NCI-H82 (cell line): ENCODE data around the gene CD200.

Source experiments
- DNase-seq: peaks from one replicate; lab custom pipeline; 2025; lab: John Stamatoyannopoulos, UW

The CD200 gene

DNA sequence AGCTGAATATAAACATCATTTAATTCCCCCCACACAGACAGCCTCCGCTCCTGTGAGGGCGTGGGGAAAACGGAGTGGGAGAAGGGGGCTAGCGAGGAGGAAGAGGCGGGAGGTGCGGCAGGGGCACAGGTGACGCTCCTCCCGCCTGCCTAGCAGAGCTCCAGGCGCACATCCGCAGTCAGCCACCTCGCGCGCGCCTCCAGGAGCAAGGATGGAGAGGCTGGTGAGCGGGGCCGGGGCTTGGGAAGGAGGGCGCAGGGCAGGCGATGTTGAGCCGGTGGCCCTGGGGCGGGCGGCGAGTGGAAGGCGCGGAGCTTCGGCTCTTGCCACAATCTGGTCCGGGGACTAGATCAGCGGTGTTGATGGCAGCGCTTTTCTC is at the start of gene CD200:
CD200 (plus strand) TSS at position 155 of the 379 bp plus-strand sequence; CDS start at position 212, 57 bp downstream.
- DNase-seq = peak; percentile 84

GRCh38 chr3:112289011-112289410 is 43.9 kb upstream of the CD200 start:
- no peak for DNase-seq

DNA sequence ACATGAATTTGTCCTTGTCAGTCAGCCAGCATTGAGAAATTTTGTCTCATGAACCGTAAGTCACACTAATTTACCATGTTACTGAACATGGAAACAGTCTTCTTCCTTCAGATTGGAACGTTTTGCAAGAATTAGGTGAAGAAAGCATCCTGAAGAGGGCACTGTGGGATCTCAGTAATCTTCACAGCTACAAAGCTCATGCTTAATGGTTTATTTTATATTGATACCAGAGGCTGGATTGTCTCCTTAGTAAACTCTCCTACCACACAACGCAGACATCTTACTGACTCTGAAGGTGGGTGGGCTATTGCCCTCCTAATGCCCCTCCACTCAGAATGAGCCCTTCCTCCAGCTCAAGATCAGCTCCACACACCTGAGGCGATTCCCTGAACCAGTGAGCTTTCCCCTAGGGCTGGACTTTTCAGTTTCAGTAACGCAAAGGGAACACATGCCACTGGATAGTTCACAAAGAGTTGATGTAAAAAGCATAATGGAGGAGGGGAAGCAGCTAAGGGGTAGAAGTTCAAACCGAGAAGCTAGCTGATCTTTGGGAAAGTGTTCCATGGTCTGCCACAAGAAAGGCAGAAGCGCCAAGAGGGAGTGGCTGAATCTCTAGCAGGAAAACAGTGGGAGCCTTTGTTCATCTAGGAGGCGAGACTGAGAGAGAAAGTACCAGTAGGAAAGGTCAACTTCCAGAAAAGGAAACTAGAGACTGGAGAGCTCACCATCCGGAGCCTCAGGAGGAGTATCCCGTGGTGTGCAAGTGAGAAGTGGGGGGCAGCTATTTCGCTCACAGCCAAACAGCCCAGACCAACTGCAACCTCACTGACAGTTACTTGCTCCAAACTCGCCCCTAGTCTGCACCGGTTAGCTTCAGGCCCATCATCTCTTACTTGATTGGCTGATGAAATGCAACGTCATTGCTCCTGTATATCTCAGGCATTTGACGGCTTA is 39.3 kb upstream of the CD200 start, which contains the start of gene SLC9C1:
SLC9C1 (minus strand) TSS at position 849 of the 954 bp plus-strand sequence. CDS start 7,425 bp downstream, outside the sequence.
- peak; percentile 82 for DNase-seq

GRCh38 chr3:112297714-112298113 is 35.2 kb upstream of the CD200 start:
- no peak for DNase-seq

- DNase-seq = no peak
These were observed 34.2 kb upstream of the CD200 start for GRCh38 chr3:112298781-112299180.

GRCh38 chr3:112302150-112302830 is 30.7 kb upstream of the CD200 start:
- peak; percentile 98 for DNase-seq

DNA sequence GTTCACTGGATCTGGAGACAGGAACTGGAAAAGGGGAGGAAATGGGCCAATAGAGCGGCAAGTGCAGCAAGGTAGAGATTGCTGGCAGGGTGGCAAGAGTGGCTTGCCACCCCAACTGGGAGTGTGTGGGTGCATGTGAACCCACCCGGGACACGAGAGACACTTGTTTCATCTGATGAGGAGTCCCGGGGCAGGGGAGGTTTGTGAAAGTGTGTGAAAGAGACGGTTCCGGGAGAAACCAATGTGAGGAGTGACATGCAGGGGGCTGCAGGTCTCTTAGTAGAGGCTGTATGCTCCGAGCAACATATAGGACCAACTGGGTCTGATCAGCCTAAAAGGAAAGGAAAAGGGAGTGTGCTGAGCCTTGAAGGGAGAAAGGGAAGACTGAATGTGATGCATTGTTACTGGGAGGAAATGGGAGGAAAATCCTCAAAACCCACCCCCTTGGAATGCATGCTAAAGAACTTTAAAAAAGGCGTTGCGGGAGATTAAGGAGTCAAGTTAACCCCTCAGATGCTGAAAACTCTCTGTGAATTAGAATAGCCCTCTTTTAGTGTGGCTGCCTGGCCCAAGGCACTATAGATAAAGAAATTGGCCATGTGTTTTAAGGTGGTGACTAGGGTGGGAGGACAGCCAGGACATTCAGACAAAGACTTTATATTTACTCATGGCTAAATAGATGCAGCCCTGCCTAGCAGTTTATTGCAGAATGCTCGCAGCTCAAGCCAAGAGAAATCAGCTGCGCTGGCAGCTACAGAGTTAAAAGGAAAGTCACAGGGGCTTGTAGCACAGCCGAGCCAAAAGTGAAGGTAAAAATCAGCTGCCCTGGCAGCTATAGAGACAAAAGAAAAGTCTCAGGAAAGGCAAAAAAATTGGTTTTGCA is 29.8 kb upstream of the CD200 start:
- DNase-seq = peak; percentile 72

GRCh38 chr3:112303764-112304325 is 29.1 kb upstream of the CD200 start:
- DNase-seq = peak; percentile 49

DNA sequence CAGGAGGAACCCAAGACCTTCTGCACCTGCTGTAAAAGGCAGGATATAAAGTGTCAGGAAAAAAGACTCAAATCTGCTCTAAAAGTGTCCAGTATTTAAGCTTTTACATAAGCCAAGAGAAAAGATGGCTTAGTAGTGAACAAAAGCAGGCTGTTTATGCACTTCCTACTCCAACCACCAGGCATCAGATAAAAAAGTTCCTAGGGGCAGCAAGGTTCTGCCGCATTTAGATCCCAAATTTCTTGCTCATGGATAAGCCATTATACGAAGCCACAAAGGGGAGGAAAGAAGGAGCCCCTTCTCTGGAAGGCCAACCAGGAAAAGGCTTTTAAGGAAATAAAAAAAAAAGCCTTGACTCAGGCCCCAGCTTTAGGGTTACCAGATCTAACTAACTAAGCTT is 28.3 kb upstream of the CD200 start:
- peak; percentile 47 for DNase-seq

DNA sequence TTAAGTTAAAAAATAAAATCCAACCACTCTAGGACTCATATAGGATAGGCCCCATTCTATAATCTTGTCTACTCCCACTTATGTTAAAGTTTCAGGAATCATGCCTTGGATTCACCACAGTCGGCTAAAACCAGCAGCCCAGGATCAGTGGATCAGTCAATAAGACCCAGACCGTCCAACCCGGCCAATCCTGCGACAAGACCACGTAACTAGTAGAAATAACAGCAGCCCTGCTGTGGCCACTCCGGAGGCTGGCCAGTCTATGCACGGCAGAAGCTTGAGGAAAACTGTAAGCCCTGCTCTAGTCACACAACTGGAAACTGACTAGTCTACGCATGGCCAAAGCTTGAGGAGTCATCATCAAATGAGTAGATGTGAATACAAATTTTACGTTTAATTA is 26.1 kb upstream of the CD200 start:
- no peak for DNase-seq

DNA sequence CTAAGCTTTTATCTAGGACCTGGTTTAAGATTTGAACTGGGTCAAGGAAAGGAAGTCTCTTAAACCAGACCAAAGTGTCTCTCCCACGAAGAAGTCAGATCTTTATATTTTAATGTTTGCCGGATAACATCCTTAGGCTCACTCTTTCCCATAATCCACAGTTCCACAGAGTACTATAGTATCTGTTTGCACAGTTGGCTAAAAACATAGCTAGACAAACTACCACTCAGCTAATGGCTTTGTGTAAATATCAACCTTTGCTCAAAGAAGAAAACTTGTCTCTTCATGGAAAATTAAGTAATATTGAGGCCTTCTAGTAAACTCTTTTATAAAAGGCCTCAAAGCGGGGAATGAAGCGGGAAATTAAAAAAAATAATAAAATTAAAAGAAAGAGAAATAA is 25.4 kb upstream of the CD200 start:
- no peak for DNase-seq

DNA sequence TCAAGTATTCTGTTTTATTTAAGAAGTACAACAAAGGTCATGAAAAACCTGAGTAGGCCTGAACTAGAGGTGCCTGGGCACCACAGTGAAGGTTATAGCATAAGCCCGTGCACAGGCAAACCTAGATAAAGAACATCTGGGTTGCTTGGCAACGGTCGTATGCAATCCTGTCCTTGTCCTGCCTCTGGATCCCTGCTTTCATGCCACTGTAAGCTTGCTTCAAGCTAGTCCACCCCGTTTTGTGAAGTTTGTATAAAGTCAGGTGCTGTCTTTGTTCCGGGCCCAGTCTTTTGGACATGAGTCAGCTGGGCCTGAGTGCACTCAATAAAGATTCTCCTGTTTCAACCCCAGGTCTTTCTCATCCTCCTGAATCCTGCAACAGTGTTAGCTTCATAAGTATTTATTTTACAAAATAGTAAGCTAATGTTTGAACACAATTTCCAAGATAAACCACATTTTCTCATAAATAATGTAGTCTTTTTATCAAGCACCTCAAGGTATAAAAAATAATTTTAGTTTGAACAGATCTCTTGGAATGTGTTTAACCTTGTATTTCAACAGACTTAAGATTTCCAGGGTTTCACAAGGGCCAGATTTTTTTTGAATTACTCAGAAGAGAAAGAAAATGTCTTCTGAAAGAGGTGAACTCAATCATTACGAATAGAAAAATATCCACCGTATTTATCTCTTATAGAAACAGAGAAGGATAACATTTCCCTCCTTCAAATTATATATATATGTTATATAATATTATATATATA is 24.6 kb upstream of the CD200 start:
- peak; percentile 92 for DNase-seq

DNA sequence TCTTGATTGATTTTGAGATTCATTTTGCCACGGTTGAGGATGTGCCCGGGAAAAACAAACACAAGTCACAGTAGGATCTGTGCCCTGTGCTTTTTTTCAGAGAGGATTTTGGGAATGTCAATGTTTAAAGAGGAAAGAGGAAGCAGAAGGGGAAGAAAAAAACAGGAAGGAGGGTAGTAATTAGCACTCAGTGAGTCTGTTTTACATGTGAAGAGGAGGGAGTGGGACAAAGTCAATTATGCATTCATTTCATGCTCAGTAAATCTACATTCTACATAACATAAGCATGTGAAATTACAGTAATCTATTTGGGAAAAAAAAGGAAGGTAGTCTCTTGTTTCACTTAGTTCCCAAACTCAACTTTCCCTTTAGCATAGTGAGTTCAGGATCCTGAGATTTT is 18.3 kb upstream of the CD200 start:
- DNase-seq = no peak

DNA sequence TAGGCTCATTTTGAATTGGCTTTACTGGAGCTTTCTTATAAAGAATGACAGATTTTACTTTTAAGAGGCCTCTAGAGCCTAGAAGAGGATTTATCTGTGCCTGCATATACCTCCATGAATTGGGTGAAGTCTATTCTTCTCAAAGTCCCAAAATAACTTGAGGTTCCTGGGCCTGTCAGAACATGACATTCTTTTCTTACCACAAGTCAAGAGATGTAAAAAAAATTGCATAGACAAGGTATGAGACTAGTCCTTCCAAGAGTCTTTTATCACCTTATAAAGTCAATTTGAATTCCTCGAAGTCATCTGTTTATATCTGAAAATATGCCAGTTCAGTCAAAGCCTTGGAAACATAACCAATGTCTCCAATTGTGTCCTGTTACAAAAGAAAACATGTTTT is 17.2 kb upstream of the CD200 start:
- no peak for DNase-seq

- DNase-seq = no peak
These were observed 13.3 kb upstream of the CD200 start for GRCh38 chr3:112319516-112320276.

DNA sequence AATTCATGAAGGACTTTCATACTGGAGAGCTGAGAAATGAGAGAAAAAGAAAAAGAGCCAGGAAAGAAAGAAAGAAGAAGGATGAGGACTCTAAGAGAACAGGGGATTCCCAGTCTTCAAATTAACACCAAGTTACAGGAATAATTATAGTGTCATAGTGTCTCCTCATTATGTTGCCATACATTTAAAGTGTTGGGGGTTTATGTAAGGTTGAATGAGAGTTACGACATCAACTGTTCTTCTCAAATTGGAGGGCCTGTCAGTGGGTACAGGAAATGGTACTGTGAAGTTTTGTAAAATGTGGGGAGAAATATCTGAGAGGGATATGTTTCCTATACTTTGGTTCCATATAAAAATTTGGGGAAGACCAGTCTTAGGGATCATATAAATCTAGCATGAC is 12.3 kb upstream of the CD200 start:
- DNase-seq = no peak

- DNase-seq = no peak
These were observed 10.9 kb upstream of the CD200 start for GRCh38 chr3:112321867-112322652.

DNA sequence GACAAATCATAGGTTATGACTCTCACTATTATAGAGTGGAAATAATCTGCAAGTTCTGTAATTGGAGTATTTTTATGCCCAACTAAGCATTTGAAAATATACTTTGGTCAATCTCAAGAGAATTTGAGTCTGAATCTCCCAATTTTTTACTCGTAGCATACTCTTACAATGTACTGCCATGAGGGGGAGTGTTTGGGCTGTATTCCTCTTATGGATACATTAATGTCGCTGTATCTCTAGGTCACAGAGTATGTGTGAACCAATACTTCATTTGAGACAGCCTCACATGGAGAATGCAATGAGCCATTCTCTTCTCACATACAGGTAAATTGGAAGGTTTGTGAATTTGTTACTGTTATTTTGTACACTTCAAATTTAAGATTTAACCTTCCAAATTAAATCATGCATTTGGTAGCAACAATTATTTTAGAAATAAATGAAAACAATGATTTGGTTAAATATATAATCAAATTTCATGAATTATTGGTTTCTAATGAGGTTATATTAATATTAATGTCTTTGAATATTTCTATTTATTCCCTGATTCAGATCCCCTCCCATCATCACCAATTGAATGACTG is 5.5 kb upstream of the CD200 start:
- peak; percentile 89 for DNase-seq

GRCh38 chr3:112331851-112332250 is 1.1 kb upstream of the CD200 start:
- no peak for DNase-seq
